Measurements from ENCODE around the gene MAGI2.

Gene MAGI2

DNA sequence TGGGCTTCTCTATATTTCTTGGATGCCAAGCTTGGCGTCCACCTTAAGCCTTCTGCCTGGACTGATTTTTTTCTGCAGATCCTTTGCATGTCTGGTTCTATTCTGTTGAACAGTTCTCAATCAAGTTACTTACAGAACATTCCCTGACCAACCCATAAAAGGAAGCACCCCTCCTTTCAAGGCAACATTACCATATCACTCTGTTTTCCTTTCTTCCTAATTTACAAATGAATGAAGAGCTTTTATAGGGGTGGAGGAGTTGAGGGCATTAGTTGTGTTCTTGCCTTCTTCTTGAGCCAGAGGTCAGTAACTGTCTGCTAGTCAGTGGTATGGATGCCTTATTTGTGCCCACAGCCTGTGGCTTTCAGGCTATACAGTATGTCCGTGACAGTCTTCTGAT is 1293.9 kb downstream of the MAGI2 start:
- DNase-seq: no peak

DNA sequence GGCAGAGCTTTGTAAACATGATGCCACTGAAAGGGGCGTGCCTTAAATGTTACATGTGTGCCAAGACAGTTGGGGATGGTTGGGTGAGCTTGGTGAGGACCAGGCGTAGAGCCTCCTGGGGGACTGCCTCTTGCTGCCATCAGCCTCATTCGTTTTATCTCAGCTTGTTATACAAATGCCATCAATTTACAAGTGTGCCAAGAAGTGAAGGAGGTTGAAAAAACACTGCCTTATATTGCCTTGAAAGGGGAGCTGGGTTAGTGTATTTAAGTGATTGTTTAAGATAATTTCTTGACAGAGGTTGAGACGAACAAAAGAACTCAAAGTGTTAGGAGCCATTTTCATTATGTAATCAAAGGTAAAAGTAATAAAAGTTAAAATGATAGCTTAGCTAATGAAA is 1300.2 kb downstream of the MAGI2 start:
- no peak for DNase-seq

DNA sequence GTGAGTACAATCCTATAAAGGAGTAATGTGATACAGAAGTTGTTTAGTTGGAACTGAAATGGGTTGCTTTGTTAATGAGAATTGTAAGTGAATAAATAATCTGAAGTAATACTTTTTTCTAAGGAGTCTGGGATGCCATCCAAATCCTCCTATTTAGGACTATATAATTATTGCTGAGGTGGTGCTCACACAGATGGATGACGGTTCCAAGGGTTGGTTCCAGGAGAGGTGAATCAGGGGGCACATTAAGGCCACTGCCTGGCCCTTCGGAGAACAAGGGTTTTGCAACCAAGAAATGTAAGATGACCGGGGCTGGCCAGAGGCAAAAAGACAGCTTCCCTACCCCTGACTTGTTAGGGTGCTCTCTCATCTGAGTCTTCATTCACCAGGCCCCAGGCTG is 1302.2 kb downstream of the MAGI2 start:
- DNase-seq: no peak

DNA sequence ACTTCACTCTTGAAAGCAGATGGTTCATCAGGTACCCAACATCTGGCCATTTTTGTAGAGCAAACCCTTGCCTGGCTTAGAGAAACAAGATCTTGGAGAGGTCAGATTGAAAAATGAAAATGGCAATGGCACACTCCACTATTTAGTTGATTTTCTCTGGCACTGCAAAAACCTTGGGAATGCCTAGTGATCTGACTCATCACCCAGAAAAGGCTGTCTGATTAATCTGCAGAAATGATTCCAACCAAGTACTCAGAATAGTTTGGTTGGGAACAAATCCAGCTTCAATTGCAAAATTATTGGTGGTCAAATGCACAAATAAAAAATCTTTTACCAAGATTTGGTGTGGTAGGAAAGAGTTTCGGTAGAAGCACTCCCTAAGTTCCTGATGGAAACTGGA is 1303.7 kb downstream of the MAGI2 start:
- DNase-seq: no peak

DNA sequence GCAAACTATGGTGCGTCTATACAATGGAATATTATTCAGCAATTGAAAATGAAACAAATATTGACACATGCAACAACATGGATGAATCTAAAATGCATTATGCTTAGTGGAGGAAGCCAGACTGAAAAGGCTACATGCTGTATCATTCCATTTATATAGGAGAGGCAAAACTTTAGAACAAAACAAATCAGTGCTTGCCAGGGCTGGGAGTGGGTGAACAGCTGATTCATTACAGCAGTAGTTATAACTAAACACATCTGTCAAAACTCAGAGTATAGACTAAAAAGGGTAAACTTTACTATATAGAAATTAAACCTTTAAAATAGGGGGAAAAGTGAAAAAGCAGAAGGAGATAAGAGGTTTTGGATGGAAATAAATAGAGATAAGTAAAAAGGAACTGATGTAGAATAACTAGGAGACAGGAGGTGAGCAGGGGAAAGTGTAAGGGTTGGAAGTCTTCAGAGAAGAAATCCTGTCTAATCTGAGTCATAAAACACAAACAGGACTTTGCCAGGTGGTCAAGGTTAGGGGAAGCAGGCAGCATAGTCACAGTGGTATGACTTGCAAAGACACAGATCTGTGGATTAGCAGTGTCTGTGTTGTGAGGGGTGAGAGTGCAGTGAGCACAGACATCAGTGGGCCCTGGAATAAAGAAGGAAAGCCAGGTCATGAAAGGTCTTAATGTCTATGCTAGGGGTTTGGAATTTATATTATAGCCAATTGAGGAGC is 1305.1 kb downstream of the MAGI2 start:
- DNase-seq: no peak

DNA sequence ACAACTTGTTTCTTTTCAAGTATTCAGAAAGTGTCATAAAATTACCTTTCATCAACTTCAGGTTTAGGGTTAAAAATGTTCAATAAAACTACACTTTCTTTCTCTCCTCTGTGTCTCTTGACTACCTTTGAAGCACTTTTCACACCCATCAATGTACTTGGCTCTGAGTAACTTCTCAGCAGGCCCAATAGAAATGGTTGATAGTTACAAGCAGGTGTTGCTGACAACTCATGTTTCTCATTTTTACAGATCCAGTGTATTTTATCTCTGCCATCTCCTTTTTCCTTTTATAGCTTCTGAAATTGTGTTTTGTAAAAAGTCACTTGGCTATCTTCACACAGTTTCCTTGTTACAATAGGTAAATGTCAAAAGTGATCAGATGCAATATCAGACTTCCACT is 1306.9 kb downstream of the MAGI2 start:
- DNase-seq: no peak

DNA sequence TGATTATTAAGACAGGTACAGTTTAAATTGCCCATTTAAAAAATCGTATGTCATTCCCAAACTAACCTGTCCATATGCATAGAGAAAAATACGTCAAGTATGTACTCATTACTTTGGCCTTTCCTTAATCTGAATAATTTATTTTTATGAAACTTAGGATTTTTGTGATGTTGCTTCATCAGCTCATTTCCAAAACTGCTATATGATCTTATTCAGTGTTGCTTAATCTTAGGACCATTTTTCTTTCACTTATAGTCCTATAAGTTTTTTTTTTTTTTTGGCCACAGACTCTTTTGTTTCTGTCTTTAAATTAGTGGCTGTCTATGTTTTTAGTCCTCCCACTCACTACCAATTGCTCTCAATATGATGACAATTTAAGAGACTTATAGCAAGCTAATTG is 1309.8 kb downstream of the MAGI2 start:
- no peak for DNase-seq

DNA sequence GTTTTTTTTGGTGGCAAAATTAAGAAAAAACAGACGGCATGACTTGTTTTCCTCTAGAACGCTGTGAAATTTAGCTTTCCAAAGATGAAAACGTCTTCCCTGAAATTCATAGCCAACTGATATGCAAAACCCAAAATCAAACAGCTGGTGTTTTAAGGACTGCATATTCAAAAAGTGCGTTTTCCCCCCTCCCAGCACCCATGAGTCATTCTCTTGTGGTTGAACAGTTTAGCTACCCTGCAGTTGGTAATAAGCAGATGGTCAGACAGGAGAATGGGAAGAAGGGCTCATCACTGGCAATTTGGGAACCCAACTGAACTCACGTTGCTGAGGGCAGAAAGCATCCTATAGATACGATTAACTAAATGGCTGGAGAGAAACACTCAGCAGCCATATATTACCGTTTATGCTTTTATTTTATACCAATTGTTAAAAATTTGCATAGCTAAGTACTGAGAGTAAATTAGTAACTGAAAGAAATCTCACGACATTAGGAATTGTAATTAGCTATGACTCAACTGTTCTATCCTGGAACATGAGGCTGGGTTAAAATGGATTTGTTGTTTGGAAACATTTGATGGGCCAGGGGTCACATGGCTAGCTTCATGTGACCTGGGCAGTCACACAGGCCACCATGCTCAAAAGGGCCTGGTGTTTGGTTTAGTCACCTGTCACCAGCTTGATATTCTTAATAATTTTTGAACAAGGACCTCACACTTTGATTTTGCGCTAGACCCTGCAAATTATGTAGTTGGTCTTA is 1311.8 kb downstream of the MAGI2 start:
- DNase-seq: no peak

DNA sequence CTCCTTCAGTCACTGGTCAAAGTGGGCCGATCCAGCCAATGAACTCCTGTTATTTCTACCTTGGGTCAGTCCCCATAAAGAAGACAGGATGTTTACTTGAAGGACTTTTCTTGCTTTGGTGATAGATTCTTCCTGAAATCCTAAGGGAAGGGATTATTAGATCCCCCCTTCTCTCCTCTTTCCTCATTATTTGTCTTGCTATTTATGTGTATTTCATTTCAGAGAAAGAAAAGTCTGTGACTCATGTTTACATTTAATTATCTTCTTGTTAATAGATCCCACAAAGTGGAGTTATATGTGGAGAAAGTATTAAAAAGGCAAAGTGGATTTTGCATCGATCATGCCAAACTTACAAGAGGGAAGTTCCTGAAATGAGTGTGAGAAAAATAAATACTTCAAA is 1313.4 kb downstream of the MAGI2 start:
- no peak for DNase-seq

DNA sequence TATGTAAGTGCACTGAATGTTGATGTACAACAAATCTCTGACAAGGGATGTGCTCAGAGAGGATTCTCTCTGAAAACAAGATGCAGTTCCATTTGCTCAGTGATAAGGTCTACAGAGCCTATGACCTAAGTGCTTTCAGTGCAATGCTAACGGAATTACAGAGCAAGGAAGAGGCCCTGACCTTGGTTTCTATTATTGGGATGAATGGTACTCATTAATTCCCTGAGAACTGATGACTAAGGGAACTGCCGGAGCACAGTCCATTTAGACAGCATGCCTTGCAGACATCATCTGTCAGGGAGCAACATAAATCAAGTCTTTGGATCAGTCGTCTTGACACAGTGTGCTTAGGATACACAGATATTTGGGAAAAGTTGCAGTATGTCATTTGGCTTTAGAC is 1314.1 kb downstream of the MAGI2 start:
- no peak for DNase-seq

DNA sequence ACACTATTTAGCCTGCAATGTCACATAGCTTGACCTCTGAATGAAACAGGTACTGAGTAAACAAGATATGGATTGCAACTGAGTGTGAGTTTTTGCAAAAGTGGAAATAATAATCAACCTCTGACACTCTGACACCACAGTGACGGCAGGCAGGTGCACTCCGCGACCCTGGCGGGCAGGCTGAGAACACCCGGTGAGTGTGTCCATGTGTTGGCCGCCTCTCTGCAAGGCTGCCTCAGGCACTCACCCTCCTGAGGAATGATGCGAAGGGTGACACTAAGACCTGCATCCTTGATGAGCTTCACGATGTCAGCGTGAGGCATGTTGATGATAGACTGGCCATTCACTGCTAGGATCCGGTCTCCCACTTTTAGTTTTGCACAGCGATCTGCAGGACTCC is 1318.7 kb downstream of the MAGI2 start:
- DNase-seq: no peak

DNA sequence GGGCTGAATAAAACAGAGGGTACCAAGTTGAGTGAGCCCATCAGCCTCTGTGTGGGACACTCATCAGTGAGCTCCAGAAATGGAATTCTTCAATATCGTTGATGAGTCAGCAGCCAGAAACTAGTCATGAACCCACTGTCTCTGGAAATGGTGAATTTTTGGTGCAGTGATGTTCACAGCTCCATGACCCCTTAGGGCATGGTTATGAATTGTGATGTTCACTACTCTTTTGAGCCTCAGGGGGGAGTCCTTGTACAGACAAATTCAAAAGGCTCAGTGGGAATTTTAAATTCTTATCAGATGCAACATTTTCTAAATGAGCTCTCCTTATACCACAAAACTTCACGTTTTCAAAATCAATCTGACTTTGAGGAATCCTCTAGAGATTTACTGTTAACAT is 1319.2 kb downstream of the MAGI2 start:
- DNase-seq: no peak

DNA sequence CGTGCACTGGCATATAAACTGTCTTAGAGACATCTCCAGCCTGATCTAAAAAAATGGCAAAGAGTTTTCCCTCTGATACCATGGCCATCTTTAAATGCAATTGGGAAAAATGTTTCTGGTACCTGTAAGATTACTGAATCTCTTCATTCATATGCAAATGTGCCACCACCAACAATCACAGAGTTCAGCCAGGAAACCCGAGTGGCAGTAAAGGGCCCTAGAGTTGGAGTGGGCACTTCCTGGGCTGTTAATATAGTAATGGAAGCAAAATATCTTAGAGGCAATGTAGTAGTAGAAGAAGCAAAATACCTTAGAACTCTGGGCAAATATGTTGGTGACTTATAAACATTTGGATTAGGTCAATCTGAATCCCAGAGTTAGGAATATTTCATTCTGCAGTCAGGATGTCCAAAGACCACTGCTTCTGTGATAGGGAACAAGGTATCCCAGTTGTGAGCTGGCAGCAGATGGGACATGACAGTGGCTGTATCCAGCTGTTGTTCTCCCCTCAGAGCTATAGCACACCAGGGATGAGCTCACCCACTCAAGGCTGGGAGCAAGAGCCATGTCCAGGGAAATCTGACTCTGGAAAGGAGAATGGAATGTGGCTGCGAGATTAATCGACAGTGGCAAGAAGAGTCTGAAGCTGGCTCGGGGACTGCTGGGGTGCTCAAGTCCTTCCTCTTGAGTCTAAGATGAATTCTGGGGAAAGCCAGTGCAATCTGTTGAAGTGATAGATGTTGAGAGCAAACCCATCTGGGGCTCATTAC is 1322.8 kb downstream of the MAGI2 start:
- no peak for DNase-seq

DNA sequence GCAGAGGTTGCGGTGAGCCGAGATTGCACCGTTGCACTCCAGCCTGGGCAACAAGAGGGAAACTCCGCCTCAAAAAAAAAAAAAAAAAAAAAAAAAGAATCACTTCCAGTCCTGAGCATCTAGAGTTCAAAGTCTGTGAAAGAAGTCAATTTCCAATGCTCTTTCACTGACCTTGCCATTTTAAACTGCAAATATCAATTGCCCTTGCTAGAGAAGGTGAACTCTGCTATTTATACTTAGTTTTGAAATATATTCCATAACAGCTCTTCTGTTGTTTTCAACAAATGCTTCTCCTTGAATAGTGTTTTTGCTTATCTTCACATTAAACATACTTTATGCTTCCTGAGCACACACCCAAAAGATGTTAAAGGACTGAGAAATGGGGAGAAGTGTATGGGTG is 1323.6 kb downstream of the MAGI2 start:
- DNase-seq: no peak

DNA sequence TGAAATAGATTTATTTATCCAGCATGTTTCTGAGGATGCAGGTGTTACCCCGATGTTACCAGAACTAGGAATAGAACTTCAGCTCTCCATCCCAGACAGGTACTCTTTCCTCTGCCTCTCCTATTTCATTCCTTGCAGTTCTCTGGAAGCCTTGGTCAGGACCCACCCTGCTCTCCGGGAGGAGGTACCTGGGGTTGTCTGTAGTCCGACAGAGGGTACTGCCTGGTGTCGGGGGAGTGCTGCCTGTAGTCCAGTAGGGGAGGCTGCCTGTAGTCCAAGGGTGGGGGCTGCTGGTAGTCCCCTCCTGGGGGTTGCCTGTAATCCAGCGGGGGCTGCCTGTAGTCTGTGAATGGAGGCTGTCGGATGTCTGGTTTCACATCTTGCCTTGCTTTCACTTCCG is 1326.5 kb downstream of the MAGI2 start:
- no peak for DNase-seq

DNA sequence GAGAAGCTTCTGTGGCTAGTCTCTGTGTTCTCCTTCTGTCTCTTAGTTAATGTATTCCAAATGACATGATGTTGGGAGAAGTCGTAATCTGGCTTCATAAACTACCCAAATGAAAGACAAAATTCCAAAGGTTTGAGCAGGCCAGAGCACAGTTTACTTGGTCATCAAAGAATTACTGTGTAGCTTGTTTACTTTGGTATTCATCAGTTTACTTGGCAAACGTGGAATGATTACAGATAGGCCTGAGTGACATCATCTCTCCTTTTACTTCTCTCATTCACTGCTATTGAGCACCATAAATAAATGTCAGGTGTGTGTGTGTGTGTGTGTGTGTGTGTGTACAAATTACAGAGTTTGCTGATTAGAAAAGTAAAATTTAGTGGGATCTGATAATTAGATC is 1327.6 kb downstream of the MAGI2 start:
- no peak for DNase-seq

DNA sequence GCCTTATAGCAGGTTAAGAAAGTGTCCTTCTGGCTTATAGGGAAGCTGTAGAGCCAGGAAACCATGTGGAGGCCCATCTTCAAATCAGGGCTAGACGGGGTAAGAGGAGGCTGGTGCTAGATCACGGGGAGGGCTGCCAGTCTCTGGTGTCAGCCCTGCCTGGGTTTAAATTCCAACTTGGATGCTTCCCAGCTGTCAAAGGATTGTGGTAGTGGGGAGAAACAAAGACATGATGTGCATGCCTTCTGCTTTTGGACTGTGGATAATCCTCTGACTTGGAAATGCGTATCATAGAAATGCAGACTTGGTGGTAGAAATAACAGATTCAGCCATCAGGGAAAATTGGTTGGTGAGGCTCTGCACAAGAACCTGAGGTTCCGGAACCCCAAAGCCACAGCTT is 1329.3 kb downstream of the MAGI2 start:
- DNase-seq: no peak

DNA sequence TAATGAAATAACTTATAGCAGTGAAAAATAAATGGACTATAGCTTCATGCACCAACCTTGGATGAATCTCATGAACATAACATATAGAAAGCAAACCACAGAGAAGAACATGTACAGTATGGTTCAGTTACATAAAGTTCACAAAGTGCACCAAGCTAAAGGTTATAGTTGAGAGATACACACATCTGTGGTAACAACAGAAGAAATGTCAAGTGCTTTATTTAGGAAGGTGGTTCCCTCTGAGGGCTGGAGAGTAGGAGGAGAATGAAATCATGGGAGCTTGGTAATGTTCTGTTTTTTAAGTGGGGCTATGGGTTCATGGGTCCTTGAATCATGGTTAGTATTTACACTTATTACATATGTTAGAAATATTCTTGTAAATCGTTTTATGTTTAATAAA is 1331.6 kb downstream of the MAGI2 start:
- no peak for DNase-seq

DNA sequence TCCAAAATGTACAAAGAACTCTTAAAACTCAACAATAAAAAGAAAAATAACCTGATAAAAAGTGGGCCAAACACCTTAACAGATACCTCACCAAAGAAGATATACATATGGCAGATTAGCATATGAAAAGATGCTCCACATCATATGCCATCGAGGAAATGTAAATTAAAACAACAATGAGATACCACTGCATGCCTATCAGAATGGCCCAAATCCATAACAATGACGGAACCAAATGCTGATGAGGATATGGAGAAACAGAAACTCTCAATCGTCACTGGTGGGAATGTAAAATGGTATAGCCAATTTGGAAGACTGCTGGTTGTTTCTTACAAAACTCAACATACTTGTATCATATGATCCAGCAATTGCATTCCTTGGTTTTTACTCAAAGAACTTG is 1335.0 kb downstream of the MAGI2 start:
- no peak for DNase-seq

DNA sequence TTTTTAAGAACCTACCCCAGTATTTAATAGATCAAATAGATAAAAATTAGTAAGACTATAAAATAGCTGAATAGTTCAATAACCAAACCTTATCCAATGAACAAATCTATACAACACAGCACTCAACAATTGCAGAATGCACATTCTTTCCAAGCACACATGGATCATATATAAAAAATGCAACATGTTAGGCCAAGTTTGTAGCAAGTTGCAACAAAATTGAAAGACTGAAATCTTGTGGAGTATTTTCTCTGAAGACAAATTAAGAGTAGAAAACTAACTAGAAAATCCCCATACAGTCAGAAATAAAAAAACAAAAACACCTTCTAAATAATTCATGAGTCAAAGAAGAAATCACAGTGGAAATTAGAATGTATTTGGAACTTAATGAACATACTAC is 1337.6 kb downstream of the MAGI2 start:
- DNase-seq: no peak

DNA sequence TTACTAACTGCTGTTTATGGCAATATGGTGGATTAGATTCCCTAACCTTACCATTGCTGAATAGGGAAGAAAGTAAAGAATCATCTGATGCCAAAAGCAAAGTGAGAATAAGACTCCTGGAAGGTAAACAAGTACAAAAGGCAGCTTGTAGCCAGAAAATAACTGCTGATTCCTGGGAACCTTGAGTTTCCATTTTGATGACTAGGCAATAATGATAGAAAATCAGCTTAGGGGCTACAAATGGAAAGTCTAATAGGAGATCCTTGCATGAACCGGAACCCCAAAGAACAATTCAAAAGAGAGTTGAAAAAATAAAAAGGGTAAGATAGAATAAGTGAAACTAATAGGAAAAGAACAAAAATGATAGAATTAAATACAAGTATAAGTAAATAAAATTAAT is 1338.5 kb downstream of the MAGI2 start:
- DNase-seq: no peak

DNA sequence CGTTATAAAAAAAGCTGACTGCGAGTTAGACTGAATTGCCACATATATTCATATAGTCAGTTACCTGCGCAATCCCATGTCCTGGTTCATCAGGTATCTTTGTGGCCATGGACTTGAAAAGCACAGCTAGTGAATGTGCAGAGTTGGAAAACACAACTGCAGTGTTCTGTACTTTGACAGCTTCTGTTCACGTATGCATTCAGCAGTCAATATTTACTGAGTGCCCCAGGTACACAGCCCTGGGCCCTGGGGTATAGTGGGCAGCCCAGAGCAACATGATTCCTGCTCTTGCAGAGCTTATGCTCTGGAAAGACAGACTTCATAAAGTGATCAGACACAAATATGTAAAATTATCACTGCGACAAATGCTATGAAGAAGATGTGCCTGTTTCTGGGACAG is 1341.0 kb downstream of the MAGI2 start:
- DNase-seq: no peak

DNA sequence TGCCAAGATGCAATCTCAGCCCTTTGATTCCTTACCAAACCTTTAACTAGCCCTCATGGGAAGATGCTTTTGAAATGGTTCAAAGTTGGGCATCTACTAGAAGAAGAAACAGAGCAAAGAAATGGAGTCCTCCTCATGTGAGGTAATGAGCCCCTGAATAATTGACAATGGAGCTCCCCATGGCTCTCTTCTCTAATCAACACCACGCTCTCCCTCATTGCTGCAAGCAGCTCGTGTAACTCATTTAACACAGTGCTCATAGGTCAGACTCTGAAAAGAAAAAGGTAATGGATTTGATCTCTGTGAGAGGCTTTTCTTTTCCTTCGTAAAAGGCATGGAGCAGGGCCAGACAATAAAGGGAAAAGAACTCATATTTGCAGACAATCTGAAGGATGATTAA is 1342.1 kb downstream of the MAGI2 start:
- no peak for DNase-seq

DNA sequence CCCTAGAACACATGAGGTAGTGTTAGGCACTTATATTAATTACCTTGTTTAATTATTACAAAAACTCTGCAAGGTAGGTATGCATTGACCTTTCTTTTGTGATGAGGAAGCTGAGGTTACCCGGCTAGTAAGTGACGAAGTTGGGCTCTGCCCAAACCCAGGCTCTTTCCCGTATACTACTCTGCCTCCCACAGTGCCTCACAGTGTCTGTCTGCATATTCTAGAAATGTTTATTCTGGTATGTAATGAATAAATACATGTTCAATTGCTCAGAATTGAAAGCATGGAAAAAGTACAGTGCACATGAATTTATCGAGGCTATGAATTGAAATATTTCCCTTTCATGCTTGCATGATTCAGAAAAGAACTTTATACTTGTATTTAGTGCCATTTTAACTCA is 1350.0 kb downstream of the MAGI2 start:
- DNase-seq: no peak
